GM12878 (cell line): ENCODE data around the gene ZSWIM6.

ENCODE experiments used
- CBX5 ChIP-seq: sonication (generic); IDR thresholded peaks from 2 replicates; pipeline ENCODE4 v1.6.1; 2016; ENCODE audit warnings: low read depth, moderate library complexity, mild to moderate bottlenecking, inconsistent platforms
- EGR1 ChIP-seq, 2 experiments: IDR thresholded peaks; 1 replicate in 1 of 2; 2 replicates in 1 of 2; pipeline ENCODE4 v1.6.1; 2011 to 2012; ENCODE audit warnings: low read depth in 2 of 2, low read length in 2 of 2, borderline replicate concordance in 1 of 2, mild to moderate bottlenecking in 1 of 2, moderate library complexity in 1 of 2
- GABPA ChIP-seq: IDR thresholded peaks from 2 replicates; pipeline ENCODE4 v1.6.1; 2014; ENCODE audit warnings: antibody characterized with exemption, low read depth, mild to moderate bottlenecking, inconsistent platforms
- NR2C2 ChIP-seq: IDR thresholded peaks from 2 replicates; pipeline ENCODE4 v1.6.1; 2011; ENCODE audit warnings: borderline replicate concordance, low read depth; ENCODE audit not compliant: control insufficient read depth, insufficient read length
- POLR2AphosphoS5 ChIP-seq: IDR thresholded peaks from 2 replicates; pipeline ENCODE4 v1.6.1; 2011; ENCODE audit warnings: mild to moderate bottlenecking, low read length, inconsistent platforms
- SREBF2 ChIP-seq: IDR thresholded peaks from 2 replicates; pipeline ENCODE4 v1.6.1; 2012; ENCODE audit warnings: mild to moderate bottlenecking, low read length
- TBL1XR1 ChIP-seq: IDR thresholded peaks from 2 replicates; pipeline ENCODE4 v1.6.1; 2012; ENCODE audit warnings: low read depth, low read length, improper control_type of control experiment
- TCF12 ChIP-seq: IDR thresholded peaks from 2 replicates; pipeline ENCODE4 v1.6.1; 2011; ENCODE audit warnings: low read depth, mild to moderate bottlenecking, low read length
- TCF3 ChIP-seq: IDR thresholded peaks from 2 replicates; pipeline ENCODE4 v1.6.1; 2012; ENCODE audit warnings: low read depth, mild to moderate bottlenecking, low read length, borderline replicate concordance; ENCODE audit not compliant: insufficient read depth

DNA sequence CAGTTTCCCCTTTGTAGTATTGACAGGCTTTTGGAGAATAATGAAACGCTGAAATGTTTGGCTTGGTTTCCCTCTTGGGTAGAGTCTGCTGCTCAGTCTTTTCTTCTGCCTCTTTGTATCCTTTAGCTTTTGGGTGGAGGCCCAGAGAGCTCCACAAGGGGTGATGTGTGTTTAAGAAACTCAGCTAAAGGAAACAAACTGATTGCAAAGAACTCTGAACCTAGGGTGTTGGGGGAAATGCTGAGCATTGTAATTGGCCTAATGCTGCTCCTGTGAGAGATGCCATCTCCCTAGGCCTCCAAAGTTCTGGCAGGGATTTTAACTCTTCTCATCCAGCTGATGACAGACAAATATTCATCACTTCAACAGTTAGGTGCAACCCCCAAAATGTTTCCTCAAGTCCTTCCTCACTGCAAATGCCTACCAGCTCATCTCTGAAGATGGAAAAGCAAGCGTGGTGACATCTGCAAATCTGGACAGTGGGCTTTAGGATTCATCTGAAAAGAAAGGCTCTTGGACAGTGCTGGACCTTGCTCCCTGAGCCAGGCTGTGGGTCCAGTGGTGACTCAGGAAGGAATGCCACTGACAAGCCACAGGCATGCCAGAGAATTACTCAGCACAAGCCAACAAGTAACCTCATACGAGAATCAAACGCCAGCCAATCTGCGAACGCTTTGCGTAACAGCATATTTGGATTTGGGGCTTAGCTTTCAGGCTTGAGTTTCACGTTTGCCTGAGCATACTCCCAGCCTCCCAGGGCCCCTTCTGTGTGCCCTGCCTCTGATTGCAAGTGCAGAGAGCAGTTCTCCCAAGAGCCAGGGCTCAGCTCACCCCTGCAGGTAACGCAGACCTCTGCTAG, 30.5 kb upstream of the ZSWIM6 start:
- TF ChIP-seq NR2C2, result no peak
- TF ChIP-seq GABPA, result no peak
- no peak for TF ChIP-seq POLR2AphosphoS5
- no peak for TF ChIP-seq EGR1 (IDR thresholded peaks at IDR 0.05; ENCODE audit: borderline replicate concordance in 1 of 2, low read depth in 2 of 2, low read length in 2 of 2)
- TF ChIP-seq TCF3, result no peak
- no peak for TF ChIP-seq CBX5
- TF ChIP-seq TCF12, result no peak
- TF ChIP-seq SREBF2, result no peak
- no peak for TF ChIP-seq TBL1XR1
